HepG2 (cell line): ENCODE data around the gene SIVA1. TPM values are rescaled to one million over a fixed set of nuclear protein-coding genes. Genes with fewer than 3 reads are reported as not detected.

ENCODE experiments used
- ATAC-seq: fragments of 200-7000 bp; cut with Tn5 transposase; 3 replicates; pipeline ENCODE4 v1.9.1; 2020; ENCODE audit warnings: mild to moderate bottlenecking, moderate library complexity
- BruUV-seq: library from RNA; stranded (reverse); fragments of 400-500 nt; replicated peaks from 2 replicates; lab custom pipeline; 2021; lab: Mats Ljungman, UMichigan
- CTCF ChIA-PET: fragments of 300-600 bp; formaldehyde crosslinking; extraction: SDS; loops from one replicate; lab custom pipeline; 2021; ENCODE audit warnings: low total read pairs, inconsistent platforms, low intra/inter-chr PET ratio; lab: Yijun Ruan, JAX
- POLR2A ChIA-PET: fragments of 350-600 bp; sonication (Branson Sonifier 250); formaldehyde crosslinking; loops from one replicate; lab custom pipeline; 2020; ENCODE audit warnings: antibody characterized with exemption, inconsistent platforms; lab: Yijun Ruan, JAX
- DNase-seq: peaks from one replicate; pipeline ENCODE4 v3.0.0-alpha.2; 2015; ENCODE audit warnings: low spot score
- FAIRE-seq: peaks from 3 replicates; lab custom pipeline; 2011; peaks lifted over from hg19 to GRCh38; lab: Jason Lieb, UNC
- H2AFZ ChIP-seq: one replicate; pipeline ENCODE4 v1.6.1; 2011; ENCODE audit warnings: low read length, inconsistent platforms
- H3K27ac ChIP-seq: fragments of 300-600 bp; 3 replicates; pipeline ENCODE4 v1.8.0; 2011; ENCODE audit warnings: mixed run types, mild to moderate bottlenecking, mixed read lengths, low read length, inconsistent platforms; ENCODE audit not compliant: insufficient read depth; ENCODE audit errors: extremely low read length
- H3K27me3 ChIP-seq, 2 experiments: fragments of 200-600 bp in 1 of 2; 2 replicates in 1 of 2; 3 replicates in 1 of 2; pipeline versions ENCODE4 v1.6.0 to v1.8.0; 2011; ENCODE audit warnings: low read length in 2 of 2, mild to moderate bottlenecking in 2 of 2, moderate library complexity in 2 of 2, inconsistent platforms in 1 of 2; ENCODE audit not compliant: insufficient read depth in 2 of 2, control insufficient read depth in 1 of 2
- H3K36me3 ChIP-seq, 2 experiments: fragments of 200-600 bp in 1 of 2; replicated peaks in 1 of 2; 2 replicates in 1 of 2; 3 replicates in 1 of 2; pipeline versions ENCODE4 v1.5.1 to v1.8.0; 2011; ENCODE audit warnings: low read length in 2 of 2, inconsistent platforms in 1 of 2; ENCODE audit not compliant: insufficient read depth in 2 of 2, control insufficient read depth in 1 of 2
- H3K4me1 ChIP-seq: 2 replicates; pipeline ENCODE4 v1.5.1; 2012; ENCODE audit warnings: low read length, inconsistent platforms; ENCODE audit not compliant: insufficient read depth
- H3K4me2 ChIP-seq: 2 replicates; pipeline ENCODE4 v1.6.0; 2011; ENCODE audit warnings: low read depth, low read length, inconsistent platforms
- H3K4me3 ChIP-seq, 3 experiments: fragments of 200-600 bp in 1 of 3; sonication (generic), shearing (Covaris generic) in 1 of 3; replicated peaks in 1 of 3; 2 replicates each; pipeline ENCODE4 v1.5.1; 2011 to 2016; ENCODE audit warnings: low read length in 3 of 3, inconsistent platforms in 2 of 3, low read depth in 2 of 3, mild to moderate bottlenecking in 2 of 3, control low read depth in 1 of 3, mixed read lengths in 1 of 3; ENCODE audit not compliant: insufficient read depth in 1 of 3
- H3K79me2 ChIP-seq: one replicate; pipeline ENCODE4 v1.6.1; 2011; ENCODE audit warnings: low read length, inconsistent platforms; ENCODE audit not compliant: insufficient read depth
- H3K9ac ChIP-seq: 2 replicates; pipeline ENCODE4 v1.6.0; 2011; ENCODE audit warnings: mild to moderate bottlenecking, low read depth, low read length, inconsistent platforms; ENCODE audit not compliant: insufficient read depth
- H3K9me3 ChIP-seq: 2 replicates; pipeline ENCODE4 v1.5.1; 2012; ENCODE audit warnings: mild to moderate bottlenecking, low read length
- H4K20me1 ChIP-seq: 2 replicates; pipeline ENCODE4 v1.6.0; 2011; ENCODE audit warnings: inconsistent platforms, mild to moderate bottlenecking, low read length, moderate library complexity; ENCODE audit not compliant: insufficient read depth
- POLR2G ChIP-seq: fragments of 200-400 bp; formaldehyde crosslinking; IDR thresholded peaks from 2 replicates; pipeline ENCODE4 v1.6.1; 2018; ENCODE audit warnings: mild to moderate bottlenecking, low read depth, low read length, moderate library complexity
- SALL2 ChIP-seq: sonication (generic); formaldehyde crosslinking; IDR thresholded peaks from 2 replicates; pipeline ENCODE4 v1.8.1; 2023; ENCODE audit warnings: mild to moderate bottlenecking, missing genetic modification reagents, inconsistent platforms
- ZEB1 ChIP-seq: IDR thresholded peaks from 2 replicates; pipeline ENCODE4 v1.6.1; 2012; ENCODE audit warnings: mild to moderate bottlenecking, low read depth, inconsistent platforms; ENCODE audit not compliant: insufficient replicate concordance
- ZNF136 ChIP-seq: sonication (generic); formaldehyde crosslinking; IDR thresholded peaks from 2 replicates; pipeline ENCODE4 v1.8.1; 2022; ENCODE audit warnings: low read depth, mild to moderate bottlenecking, moderate library complexity, missing genetic modification reagents
- ZNF383 ChIP-seq: sonication (generic); formaldehyde crosslinking; IDR thresholded peaks from 2 replicates; pipeline ENCODE4 v1.4.0; 2020; ENCODE audit warnings: missing genetic modification reagents, mild to moderate bottlenecking, borderline replicate concordance
- WGBS: methylation state at CpG from one replicate; pipeline ENCODE4 v1.1.6; 2017; ENCODE audit warnings: low lambda C conversion rate; 5-methylcytosine and 5-hydroxymethylcytosine counted together
- in situ Hi-C: cut with HindIII; loops from 2 replicates; pipeline ENCODE4 v1.10.0; 2017; ENCODE audit warnings: low pct_unique_long_range_greater_than_20kb; ENCODE audit not compliant: extremely low pct_ligation_motif_present
- intact Hi-C: fragments of 100-400 bp; cut with micrococcal nuclease; formaldehyde crosslinking; loops from one replicate; pipeline ENCODE4 v1.10.0; 2022; ENCODE audit not compliant: unreplicated experiment
- polyA plus RNA-seq, 8 experiments: library from polyadenylated mRNA; depleted of rRNA in 3 of 8; stranded (reverse) in 7 of 8; unstranded in 1 of 8; fragments of >200 nt; fragmentation: Illumina TruSeq in 4 of 8; extraction: Trizol in 4 of 8; gene quantifications; 2 replicates each; pipeline versions ENCODE4 v1.2.1 to v1.2.3, GENCODE V29; 2011 to 2016; ENCODE audit warnings: low read depth in 4 of 8, missing spikeins in 1 of 8, mixed read lengths in 1 of 8; ENCODE audit not compliant: insufficient read depth in 1 of 8
- total RNA-seq, 5 experiments: library from RNA; depleted of rRNA; stranded (reverse); fragments of >200 nt; fragmentation: Illumina TruSeq; extraction: Trizol; gene quantifications; 2 replicates each; pipeline ENCODE4 v1.2.3, GENCODE V29; 2016; ENCODE audit warnings: low read depth in 1 of 5
- TF ChIP-seq, protein P1 (sequence below): IDR thresholded peaks from 2 replicates; pipeline ENCODE4 v1.6.1; 2016
- TF ChIP-seq, protein P2 (sequence below): sonication (generic); formaldehyde crosslinking; IDR thresholded peaks from 2 replicates; pipeline ENCODE4 v1.8.1; 2023; ENCODE audit warnings: mild to moderate bottlenecking, missing genetic modification reagents, borderline replicate concordance
- TF ChIP-seq, protein P3 (sequence below): sonication (generic); formaldehyde crosslinking; IDR thresholded peaks from 2 replicates; pipeline ENCODE4 v1.4.0; 2020; ENCODE audit warnings: missing genetic modification reagents
- TF ChIP-seq, protein P4 (sequence below): sonication (generic); formaldehyde crosslinking; IDR thresholded peaks from 2 replicates; pipeline ENCODE4 v1.5.1; 2020; ENCODE audit warnings: mild to moderate bottlenecking, moderate library complexity, missing genetic modification reagents

The SIVA1 gene
- total and polyA plus RNA-seq, 2 of the 13 experiments (the other 11 are each of a cell fraction or from before 2014, with no cell fraction given), result 123 to 186 TPM

DNA sequence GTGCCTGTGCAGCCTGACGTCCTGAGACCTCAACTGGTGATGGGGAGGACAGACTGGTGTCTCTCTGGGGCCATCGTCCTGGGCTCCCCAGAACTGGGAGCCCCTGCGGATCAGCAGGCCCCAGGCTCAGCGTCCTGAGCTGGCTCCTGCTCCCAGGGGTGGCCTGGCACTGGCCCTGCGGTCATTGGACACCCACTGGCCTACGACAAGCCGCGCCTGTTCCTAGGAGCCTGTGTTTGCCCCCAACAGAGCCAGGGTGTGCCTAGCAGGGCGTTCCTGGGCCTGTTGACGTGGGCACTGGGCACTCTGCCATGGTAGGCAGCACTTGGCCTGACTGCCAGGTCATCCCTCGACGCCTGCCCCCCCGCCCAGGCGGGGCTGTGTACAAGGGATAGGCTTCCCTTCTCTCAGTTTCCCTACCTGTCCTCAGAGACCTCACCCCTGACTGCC lies 20.6 kb upstream of the SIVA1 start:
- Histone ChIP-seq H3K9me3 (no peaks in the 10 kb centered on the region), H2AFZ (no peak overlapping the region), H3K4me2 (no peak overlapping the region), H3K36me3 (no peaks in the 10 kb centered on the region), H3K79me2 (no peaks in the 10 kb centered on the region), H3K27me3 (no peaks in the 10 kb centered on the region), H3K4me3 (no peak overlapping the region), H3K4me1 (peaks cover 76% of the 10 kb centered on the region), H3K9ac (no peak overlapping the region), H3K27ac (no peak overlapping the region), H4K20me1 (no peaks in the 10 kb centered on the region)
- in situ Hi-C loops, result no loop called here
- DNase-seq (no peak), ATAC-seq (no peak), FAIRE-seq (no peak)
- ChIA-PET POLR2A (interaction anchor here (7.7 kb wide), 1 partner anchor 19 kb away, joined by 68 read pairs; the partner anchor contains the start of gene SIVA1), CTCF (no interaction called here)
- TF ChIP-seq ZNF383 (CRISPR knock-in tag) (no peak), SALL2 (CRISPR knock-in tag) (no peak), POLR2G (no peak), ZEB1 (no peak), ZNF136 (CRISPR knock-in tag) (no peak)
- TF ChIP-seq, protein P1, sequence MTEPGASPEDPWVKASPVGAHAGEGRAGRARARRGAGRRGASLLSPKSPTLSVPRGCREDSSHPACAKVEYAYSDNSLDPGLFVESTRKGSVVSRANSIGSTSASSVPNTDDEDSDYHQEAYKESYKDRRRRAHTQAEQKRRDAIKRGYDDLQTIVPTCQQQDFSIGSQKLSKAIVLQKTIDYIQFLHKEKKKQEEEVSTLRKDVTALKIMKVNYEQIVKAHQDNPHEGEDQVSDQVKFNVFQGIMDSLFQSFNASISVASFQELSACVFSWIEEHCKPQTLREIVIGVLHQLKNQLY, result no peak
- intact Hi-C loops, result no loop called here
- WGBS, result 100% methylated on average over 1 of the region's 14 CpGs
- BruUV-seq, result no TSS peak

DNA sequence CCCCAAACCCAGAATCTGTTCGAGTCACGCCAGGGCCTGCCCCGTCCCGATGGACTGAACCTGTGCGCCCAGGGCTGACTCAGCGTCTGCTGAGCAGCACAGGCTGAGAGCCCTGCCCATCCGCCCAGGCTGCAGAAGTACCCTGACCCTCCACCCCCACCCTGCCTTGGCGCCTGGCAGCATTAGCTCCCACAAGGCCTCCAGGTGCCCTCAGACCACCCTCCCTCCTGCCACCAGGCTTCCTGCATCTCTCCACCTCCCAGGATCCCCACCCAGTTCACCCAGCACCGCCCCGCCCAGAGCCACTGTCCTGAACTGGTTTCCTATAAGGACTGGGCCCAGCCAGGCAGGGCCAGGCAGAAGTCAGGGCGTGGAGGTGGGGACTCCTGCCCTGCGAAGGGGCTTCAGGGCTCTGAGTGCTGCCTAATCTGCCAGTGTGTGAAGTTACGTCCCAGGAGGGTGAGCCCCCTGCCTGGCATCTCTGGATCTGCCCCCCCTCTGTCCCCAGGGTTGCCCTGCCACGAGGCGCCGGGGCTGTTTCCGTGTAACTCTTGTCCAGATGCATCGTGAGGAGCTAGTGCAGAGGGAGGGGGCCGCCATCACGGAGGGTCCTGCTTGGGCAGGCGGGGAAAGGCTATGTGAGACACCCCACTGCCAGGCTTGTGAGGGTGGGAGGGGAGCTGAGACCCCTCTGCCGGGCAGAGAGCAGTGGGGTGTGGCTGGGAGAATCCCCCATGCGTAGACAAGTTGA lies 19.8 kb upstream of the SIVA1 start:
- H2AFZ ChIP-seq, result no peak overlapping the region
- no peak for DNase-seq
- H3K27ac ChIP-seq, result no peak overlapping the region
- FAIRE-seq, result no peak
- no peaks in the 10 kb centered on the region for H4K20me1 ChIP-seq
- 77% methylated on average over 13 of the region's 23 CpGs for WGBS
- CTCF ChIA-PET, result no interaction called here
- H3K9me3 ChIP-seq, result no peaks in the 10 kb centered on the region
- ATAC-seq, result no peak
- POLR2A ChIA-PET, result interaction anchor here (1.7 to 7.7 kb wide), 2 partner anchors 8 to 18 kb away, joined by 3 to 68 read pairs; partner anchors contain the start of gene SIVA1
- no TSS peak for BruUV-seq
- intact Hi-C loops (no loop called here), in situ Hi-C loops (no loop called here)
- H3K36me3 ChIP-seq, result no peaks in the 10 kb centered on the region; a peak in 1 of 5 replicates
- H3K27me3 ChIP-seq, result no peaks in the 10 kb centered on the region
- H3K4me2 ChIP-seq, result no peak overlapping the region
- peaks cover 76% of the 10 kb centered on the region for H3K4me1 ChIP-seq
- H3K79me2 ChIP-seq, result no peaks in the 10 kb centered on the region
- H3K4me3 ChIP-seq, result no peak overlapping the region
- no peak overlapping the region for H3K9ac ChIP-seq
- TF ChIP-seq, protein P2, sequence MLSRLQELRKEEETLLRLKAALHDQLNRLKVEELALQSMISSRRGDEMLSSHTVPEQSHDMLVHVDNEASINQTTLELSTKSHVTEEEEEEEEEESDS, result no peak
- TF ChIP-seq, protein P3, sequence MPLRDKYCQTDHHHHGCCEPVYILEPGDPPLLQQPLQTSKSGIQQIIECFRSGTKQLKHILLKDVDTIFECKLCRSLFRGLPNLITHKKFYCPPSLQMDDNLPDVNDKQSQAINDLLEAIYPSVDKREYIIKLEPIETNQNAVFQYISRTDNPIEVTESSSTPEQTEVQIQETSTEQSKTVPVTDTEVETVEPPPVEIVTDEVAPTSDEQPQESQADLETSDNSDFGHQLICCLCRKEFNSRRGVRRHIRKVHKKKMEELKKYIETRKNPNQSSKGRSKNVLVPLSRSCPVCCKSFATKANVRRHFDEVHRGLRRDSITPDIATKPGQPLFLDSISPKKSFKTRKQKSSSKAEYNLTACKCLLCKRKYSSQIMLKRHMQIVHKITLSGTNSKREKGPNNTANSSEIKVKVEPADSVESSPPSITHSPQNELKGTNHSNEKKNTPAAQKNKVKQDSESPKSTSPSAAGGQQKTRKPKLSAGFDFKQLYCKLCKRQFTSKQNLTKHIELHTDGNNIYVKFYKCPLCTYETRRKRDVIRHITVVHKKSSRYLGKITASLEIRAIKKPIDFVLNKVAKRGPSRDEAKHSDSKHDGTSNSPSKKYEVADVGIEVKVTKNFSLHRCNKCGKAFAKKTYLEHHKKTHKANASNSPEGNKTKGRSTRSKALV (CRISPR knock-in tag), result no peak
- TF ChIP-seq, protein P4, sequence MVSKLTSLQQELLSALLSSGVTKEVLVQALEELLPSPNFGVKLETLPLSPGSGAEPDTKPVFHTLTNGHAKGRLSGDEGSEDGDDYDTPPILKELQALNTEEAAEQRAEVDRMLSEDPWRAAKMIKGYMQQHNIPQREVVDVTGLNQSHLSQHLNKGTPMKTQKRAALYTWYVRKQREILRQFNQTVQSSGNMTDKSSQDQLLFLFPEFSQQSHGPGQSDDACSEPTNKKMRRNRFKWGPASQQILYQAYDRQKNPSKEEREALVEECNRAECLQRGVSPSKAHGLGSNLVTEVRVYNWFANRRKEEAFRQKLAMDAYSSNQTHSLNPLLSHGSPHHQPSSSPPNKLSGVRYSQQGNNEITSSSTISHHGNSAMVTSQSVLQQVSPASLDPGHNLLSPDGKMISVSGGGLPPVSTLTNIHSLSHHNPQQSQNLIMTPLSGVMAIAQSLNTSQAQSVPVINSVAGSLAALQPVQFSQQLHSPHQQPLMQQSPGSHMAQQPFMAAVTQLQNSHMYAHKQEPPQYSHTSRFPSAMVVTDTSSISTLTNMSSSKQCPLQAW (CRISPR knock-in tag), result 0 out of 2 replicates have a peak, but pooled peaks have one; percentile 25
